Activated T-cell treated with anti-CD3 and anti-CD28 coated beads for 1 hour (primary cell): Measurements from ENCODE around the gene ADCY4.
"Not testable (repeated sequence)": the region's sequence is repeated elsewhere in the genome, so short reads cannot be mapped to it uniquely, and the experiment has no call there.

Source experiments
- DNase-seq: peaks from one replicate; pipeline ENCODE4 v3.0.0-alpha.2; 2020; ENCODE audit warnings: low read depth

ADCY4 gene

DNA sequence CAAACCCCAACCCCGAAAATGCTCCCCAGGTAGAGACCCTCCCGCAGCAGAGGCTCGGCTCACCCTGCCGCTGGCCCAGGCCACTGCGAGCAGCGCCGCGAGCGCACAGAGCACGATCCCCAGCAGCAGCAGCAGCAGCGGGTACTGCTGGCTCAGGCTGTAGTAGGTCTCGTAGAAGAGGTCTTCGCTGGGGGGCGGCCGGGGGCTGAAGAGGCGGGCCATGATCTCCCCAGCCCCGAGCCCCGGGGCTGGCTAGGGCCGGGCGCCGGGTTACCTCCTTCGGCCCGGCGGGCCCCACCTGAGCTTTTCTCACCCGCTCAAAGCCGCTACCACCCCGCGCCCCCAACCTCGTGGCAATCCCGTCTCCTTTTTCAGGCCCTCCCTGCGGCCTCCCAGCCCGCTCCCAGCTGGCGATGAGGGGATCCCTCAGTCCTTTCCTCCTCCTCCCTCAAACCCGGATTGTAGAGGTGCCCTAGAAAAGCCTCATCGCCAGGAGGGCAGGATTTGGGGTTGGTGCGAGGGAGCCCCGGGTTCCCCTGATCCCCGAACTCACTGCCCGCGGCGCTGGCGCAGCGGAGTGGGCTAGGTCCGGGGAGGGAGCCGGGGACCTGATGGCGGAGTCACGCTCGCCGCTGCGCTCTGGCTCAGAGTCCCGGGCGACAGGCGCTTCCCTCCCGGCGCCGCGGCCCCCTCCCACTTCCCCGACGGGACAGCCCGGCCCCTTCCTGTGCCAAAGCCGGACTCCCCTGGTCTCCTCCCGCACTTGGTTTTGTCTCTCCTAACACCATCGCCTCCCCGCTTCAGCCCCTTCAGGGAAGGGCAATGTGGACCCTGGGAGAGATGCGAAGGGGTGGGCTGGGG lies at the start of gene ADCY4:
Gene ADCY4, minus strand, starts transcription at position 641 of the 861 bp plus-strand sequence. Its CDS starts 419 bp downstream, at position 222.
- no peak for DNase-seq

DNA sequence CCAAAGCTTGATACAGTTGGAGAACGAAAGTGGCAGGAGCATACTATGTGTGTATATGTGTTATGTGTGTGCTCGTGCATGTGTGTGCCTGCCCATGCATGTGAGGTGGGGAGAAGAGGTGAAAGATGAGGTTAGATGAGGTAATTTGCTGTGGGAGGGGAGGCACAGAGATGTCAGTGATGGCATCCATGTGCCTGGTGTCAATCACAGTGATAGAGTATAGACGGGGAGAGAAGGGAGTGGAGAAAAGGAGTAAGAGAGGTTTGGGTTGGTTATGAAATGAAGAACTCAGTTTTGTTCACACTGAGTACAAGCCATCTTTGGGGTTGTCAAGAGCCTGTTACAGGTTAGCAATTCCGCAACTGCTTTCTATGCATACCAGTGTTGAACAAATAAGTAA lies 49.3 kb upstream of the ADCY4 start:
- DNase-seq: no peak

DNA sequence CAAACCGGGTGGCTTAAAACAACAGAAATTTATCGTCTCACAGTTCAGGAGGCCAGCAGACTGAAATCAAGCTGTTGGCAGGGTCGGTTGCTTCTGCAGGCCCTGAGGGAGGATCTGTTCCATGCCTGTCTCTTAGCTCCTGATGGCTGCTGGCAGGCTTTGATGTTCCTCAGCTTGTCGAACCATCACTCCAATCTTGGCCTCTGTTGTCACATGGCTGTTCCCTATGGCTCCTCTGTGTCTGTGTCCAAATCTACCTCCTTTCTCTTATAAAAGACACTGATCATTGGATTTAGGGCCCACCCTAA lies 47.1 kb upstream of the ADCY4 start:
- DNase-seq: no peak

DNA sequence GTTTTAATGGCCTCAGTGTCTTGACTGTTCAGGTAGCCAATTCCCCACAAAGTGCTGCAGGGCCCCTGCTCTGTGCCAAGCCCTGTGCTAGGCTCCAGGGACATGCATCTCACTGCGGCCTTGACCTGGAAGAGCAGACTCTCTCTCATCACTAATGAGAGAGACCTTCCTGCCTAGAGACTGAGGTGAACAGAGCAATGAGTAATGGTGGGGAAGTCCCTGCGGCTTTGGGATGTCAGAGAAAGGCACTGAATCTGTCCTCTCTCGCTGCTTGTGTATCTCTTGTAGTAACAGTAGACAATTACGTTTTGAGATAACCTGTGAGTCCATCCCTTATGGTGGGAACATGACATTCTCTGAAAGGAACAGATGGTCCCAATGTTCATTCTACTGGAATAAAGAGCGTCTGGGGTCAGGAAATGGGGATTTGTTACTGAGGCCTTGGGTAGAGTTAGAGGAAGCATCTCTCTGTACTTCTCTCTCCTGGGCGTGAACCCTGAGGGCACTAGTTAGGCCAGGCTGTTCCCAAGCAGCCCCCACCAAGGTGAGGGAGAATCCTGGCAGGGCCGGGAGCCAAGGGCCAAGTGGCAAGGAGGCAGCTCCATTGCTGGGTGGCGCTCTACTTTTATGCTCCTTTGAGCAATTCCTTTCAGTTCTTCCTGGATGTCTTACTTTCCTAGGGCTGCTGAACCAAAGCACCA lies 46.6 kb upstream of the ADCY4 start:
- DNase-seq: no peak

DNA sequence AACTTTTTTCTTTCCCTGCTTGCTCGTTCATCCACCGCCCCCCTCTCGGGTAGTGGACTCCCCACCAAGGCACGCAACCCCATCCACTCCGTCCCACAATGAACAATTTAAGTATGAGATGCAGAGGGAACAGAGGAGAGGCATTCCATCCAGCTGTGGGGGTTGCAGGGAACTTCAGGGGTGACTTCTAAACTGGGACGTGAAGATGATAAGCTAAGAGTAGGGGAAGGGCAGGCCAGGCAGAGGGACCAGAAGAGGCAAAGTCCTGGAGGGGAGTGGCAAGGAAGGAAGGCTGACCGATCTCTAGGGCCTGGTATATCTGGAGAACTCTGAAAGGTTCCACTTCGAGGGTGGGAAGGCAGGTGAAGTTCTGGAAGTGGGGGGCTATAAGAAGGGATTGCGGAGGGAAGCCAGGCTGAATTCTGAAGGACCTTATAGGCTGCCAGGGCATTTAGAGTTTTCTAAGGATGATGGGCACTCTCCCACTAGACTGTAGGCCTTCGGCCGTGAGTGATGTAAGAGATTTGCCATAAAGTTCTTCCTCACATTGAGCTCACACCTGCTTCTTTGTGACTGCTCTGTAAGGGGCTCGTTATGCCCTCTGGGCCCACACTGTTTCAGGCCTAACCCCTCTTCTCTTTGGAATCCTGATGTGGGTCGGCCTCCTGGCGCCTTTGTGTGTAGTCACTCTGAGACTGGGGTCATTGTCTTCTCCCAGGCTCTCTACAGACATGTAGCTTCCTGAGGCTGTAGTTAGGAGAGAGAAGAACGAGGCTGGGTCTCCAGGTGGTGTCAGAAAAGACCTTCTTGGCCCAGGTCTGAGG lies 45.2 kb upstream of the ADCY4 start:
- DNase-seq: no peak

DNA sequence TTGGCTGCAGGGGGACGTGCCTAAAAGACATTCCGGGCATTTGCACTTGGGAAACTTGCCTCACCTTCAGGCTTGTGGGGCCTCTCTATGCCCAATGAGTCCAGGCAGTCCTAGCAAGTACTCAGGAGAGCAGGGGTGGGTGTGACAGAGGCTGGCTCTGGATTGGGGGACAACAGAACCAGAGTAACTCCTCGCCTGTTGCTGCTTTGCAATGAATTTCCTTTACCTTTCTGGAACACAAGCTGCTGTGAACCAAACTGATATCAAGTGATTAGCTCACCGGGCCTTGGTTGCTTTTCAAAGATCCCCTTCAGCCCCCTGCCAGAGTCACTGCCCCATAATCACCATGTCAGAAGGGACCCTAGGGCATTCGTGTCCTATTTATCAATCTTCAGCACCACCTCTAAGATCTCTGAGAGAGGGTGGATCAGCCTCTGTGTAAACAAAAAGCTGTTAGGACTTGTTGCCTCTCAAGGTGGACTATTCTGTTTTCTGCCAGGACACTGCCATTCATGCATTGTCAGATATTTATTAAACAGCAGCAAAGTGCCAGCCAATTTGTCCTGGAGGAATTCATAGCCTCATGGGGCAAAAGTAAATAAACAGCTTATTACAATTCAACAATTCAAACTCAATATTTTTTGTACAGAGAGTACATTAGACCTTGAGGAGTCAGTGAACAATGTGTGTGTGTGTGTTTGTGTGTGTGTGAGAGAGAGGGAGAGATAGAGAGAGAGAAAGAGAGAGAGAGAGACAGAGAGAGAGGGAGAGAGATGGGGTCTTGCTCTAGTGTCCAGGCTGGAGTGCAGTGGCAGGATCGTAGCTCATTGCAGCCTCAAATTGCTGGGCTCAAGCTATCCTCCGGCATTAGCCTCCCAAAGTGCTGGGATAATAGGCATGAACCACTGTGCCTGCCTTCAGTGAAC lies 44.4 kb upstream of the ADCY4 start:
- DNase-seq: no peak

DNA sequence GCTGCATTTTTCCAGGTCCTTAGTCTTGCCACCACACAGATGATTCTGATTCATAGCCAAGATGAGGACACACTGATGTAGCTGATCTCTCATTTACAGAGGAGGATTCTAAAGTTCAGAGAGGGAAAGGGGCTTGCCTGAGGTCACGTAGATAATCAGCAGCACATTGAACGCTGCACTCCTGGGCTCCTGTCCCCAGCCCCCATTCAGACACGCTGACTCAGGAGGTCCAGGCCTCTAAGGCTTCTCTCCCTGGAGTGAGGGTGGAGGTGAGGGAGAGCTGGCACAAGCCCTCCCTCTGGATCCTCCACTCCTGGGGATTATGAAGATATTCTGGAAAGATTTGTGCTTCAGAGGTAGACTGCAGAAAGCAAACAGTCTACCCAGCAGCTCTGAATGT lies 43.5 kb upstream of the ADCY4 start:
- DNase-seq: no peak

DNA sequence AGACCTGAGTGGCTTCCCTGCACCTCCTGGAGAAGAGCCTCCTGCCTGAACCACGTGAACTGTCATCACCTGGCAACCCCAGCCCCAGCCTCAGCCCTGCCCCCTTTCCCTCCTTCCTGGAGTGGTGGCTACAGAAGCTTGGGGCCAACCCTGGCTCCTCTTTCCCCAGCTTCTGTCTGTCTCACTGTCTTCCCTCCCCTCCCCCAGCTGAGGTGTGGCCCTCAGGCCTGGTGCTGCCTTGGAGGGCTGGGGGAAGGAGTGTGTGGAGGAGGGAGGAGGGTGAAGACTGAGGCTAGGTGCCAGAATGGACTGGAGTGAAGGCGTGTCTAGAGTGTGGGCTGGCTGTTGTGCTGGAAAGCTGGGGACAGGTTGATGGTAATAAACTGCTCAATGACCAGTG lies 42.8 kb upstream of the ADCY4 start:
- DNase-seq: no peak

DNA sequence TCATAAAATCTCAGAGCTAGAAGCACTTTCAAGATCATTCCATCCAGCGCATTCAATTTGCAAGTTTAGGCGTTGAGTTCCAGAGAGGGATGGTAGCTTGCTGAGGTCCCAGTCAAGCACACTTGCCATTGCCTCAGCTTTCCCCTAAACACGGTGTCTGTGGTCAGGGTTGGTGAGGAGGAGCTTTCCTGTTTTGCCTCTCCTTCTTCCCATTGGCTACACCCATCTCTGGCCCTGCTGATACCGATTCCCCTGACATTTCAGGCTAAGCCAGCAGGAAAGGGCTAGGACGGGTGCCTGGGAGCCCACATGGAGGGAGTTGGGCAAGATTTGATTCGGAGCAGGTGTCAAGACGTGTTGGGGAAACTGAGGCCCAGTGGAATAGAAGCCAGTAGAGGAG lies 42.3 kb upstream of the ADCY4 start:
- DNase-seq: no peak

DNA sequence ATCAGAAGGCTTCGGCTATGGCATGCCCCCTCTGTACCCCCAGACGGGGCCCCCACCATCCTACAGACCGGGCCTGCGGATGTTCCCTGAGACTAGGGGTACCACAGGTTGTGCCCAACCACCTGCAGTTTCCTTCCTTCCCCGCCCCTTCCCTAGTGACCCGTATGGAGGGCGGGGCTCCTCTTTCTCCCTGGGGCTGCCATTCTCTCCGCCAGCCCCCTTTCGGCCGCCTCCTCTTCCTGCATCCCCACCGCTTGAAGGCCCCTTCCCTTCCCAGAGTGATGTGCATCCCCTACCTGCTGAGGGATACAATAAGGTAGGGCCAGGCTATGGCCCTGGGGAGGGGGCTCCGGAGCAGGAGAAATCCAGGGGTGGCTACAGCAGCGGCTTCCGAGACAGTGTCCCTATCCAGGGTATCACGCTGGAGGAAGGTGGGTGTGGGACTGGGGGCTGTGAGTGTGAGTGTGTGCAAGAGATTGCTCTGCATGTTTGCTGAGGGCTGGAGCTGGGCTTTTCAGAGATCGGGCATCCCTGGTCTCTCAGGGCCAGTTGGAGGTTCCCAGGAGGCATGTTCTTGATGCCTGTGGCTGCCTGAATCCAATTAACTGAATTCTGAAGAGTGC lies 41.7 kb upstream of the ADCY4 start:
- DNase-seq: no peak

DNA sequence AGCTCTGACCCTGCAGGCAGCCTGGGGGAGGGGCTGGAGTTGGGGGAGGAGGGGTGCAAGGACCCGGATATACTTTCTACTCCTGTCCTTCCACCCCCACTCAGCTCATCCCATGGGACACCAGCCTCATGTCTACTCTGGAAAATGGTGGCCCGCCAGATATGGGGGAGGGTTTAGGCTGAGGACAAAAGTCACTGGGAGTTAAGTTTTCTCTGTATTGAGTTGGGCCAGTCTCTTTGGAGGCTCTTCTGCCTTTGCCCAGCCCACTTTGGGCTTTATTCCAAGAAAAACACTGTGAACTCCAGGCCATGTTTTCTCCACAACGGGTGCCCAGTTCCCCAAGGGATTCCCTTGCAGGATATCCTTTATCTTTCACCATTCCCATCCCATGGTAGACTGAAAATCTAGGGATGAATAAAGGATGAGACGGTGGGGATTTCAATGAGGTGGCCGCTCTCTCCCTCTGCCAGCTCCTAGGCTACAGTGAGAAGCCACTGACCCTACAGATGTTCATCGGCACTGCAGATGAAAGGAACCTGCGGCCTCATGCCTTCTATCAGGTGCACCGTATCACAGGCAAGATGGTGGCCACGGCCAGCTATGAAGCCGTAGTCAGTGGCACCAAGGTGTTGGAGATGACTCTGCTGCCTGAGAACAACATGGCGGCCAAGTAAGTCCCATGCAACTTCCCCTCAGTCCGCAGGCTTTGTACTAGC lies 38.0 kb upstream of the ADCY4 start:
- DNase-seq: no peak

DNA sequence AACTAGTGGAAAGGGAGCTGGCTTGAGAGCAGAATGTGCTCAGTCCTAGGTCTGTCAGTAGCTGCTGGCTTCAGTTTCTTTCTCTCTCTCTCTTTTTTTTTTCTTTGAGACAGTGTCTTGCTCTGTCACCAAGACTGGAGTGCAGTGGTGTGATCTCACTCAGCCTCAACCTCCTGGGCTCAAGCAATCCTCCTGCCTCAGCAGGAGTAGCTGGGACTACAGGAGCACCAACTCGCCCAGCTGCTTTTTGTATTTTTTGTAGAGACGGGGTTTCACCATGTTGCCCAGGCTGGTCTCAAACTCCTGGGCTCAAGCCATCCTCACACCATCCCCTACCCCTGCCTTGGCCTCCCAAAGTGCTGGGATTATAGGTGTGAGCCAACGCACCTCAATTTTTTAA lies 36.7 kb upstream of the ADCY4 start:
- not testable (repeated sequence) for DNase-seq

DNA sequence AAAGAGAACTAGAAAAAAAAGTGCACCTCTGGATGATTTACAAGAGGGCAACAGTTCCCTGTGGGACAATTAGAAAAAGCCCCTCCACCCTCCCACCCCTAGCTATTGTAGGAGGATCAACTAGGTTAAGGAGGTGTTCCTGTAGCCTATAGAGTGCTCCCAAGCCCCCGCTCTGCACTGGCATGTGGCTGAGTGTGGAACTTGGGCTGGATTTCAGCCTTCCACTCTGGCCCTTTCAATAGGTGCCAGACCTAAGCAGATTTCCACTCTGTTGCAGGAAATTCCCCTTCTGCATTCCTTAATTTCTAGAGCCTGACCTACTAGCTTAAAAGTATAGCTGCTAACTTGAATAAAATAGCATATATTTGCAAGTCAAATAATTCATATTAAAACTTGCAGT lies 35.9 kb upstream of the ADCY4 start:
- no peak for DNase-seq

DNA sequence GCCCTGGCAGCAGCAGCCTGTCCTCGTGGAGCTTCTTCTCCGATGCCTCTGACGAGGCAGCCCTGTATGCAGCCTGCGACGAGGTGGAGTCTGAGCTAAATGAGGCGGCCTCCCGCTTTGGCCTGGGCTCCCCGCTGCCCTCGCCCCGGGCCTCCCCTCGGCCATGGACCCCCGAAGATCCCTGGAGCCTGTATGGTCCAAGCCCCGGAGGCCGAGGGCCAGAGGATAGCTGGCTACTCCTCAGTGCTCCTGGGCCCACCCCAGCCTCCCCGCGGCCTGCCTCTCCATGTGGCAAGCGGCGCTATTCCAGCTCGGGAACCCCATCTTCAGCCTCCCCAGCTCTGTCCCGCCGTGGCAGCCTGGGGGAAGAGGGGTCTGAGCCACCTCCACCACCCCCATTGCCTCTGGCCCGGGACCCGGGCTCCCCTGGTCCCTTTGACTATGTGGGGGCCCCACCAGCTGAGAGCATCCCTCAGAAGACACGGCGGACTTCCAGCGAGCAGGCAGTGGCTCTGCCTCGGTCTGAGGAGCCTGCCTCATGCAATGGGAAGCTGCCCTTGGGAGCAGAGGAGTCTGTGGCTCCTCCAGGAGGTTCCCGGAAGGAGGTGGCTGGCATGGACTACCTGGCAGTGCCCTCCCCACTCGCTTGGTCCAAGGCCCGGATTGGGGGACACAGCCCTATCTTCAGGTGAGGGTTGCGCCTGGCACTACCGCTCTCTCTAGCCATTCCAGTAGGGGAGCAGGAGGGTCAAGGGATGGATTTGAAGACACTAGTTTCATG lies 35.2 kb upstream of the ADCY4 start:
- DNase-seq: no peak

DNA sequence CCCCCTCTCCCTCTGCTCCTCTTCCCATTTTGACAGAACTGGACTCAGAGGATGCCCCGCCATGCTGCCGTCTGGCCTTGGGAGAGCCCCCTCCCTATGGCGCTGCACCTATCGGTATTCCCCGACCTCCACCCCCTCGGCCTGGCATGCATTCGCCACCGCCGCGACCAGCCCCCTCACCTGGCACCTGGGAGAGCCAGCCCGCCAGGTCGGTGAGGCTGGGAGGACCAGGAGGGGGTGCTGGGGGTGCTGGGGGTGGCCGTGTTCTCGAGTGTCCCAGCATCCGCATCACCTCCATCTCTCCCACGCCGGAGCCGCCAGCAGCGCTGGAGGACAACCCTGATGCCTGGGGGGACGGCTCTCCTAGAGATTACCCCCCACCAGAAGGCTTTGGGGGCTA lies 34.6 kb upstream of the ADCY4 start:
- DNase-seq: no peak

DNA sequence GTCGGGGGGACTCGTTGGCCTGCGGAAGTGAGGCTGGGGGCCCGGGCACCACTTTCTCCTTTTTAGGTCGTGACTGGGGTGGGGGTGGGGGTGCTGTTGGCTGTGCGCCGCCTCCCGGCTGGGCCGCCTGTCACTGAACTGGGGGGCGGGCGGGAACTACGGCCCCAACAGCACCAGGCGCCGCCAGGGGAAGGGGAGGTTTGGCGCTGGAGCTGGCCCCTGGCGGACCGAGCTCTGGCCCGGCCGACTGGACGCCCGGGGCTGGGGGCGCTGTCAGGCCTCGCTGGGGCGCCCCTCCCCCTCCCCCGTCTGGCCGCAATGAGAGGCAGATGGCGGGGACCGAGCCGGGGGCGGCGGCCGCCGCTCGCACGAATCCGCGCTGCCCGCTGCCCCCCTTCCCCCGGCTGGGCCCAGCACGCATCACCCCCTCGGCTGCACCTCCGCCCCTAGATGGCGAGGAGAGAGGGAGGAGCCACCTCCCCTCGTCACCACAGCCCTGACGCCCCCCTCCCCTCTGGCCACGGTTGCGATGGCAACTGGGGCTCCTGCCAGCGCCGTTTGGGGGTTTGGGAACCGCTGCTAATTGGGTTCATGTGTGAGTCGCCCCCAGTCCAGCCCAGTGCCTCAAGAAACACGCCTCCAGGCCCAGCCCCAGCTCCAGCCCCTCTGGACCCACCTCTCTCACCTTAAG lies 33.8 kb upstream of the ADCY4 start:
- DNase-seq: no peak

DNA sequence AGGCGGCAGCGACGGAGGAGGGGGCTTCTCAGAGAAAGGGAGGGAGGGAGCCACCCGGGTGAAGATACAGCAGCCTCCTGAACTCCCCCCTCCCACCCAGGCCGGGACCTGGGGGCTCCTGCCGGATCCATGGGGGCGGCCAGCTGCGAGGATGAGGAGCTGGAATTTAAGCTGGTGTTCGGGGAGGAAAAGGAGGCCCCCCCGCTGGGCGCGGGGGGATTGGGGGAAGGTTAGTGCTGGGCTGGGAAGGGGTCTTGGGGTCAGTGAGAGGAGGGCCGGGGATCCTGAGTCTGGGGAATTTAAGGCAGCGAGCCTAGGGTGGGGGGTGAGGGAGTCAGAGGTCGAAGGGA lies 33.3 kb upstream of the ADCY4 start:
- no peak for DNase-seq

DNA sequence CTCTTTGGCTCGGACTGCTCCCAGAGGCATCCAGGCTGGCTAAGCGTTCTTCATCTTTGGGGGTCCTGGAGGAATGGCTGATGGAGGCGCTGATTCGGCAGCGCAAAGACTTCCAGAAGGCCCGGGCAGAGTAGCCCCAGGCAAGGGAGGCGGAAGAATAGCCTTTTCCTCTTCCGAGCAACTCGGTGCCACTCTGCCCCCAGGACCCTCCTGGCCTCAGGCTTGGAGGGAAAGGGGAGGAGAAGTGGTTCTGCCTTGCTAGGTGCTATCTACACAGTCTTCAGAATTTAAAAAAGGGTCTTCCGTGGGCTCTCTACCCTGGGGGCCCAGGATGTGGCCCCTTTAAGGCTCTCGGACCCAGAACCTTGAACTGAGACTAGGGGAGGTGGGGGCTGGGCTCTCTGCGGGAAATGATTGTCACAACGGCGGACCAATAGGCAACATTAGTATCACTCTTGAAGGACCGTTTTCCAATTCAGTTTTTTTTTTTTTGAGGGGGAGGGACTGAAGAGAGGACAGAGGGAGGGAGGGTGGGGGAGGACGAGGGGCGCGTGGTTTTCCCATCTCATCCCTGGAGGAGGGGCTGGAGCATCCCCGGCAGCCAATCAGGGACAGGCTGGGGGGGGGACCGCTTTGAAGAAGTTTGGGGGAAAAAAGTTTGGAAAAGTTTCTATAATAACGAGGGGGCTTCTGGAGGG lies 32.8 kb upstream of the ADCY4 start, which contains the start of gene NFATC4:
Gene NFATC4, plus strand, starts transcription at position 671 of the 698 bp plus-strand sequence. CDS start 157 bp downstream, outside the sequence.
- no peak for DNase-seq
